GM21381 (cell line): Measurements from ENCODE around the gene CPVL.

ENCODE experiments used
- ATAC-seq: cut with Tn5 transposase; IDR thresholded peaks from one replicate; pipeline ENCODE4 v1.9.1; 2021; ENCODE audit warnings: mild to moderate bottlenecking, moderate library complexity; ENCODE audit not compliant: unreplicated experiment

The CPVL gene

GRCh38 chr7:29146057-29146706, at the start of gene CPVL:
CPVL (minus strand) TSS chr7:29146537; CDS start chr7:29121061, 25,476 bp downstream.
- ATAC-seq = no peak

DNA sequence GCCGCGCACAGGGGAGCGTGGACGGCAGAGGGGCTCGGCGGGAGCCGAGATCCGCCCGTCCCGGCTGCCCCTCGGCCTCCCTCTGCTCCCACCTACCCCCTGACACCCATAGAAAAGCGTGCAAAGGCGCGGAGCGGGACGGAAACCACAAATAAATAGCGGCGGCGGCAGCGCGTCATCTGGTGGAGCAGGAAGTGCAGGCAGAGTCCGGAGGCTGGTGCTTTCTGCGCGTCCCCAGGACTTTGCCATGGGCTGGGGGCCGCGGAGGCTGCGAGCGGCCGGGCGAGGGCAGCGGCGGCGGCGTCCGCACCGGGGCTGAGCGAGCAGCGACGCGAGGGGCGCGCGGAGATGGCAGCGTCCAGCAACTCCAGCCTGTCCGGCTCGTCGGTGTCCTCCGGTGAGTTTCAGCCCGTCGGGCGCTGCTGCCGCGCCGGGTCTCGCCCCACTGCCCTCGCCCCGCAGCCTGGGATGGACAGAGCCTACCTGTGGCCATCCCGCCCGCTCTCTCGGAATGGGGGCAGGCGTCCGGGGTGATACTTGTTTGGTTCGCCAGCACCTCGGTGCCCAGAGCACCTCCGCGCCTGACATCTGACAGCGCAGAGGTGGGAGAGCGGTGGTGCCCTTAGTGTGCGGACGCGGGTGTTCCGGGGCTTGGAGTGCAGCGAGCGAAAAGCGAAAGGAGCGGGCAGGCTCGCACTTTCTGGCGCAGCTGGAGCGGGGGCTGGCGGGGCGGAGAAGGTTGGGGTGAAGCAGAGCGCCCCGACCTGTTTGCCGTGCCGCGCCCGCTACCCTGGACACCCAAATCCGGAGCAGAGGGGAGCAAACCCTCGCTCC, 48.5 kb upstream of the CPVL start, which contains the start of gene CHN2:
Gene CHN2, plus strand, starts transcription at position 182 of the 834 bp plus-strand sequence.
- peak; percentile 54 for ATAC-seq

GRCh38 chr7:29194206-29194593, 47.9 kb upstream of the CPVL start:
- ATAC-seq = no peak

- ATAC-seq = no peak
These were observed 47.2 kb upstream of the CPVL start for GRCh38 chr7:29193316-29194205.

- no peak for ATAC-seq
These were observed 46.5 kb upstream of the CPVL start for GRCh38 chr7:29192811-29193210.

GRCh38 chr7:29192323-29192722, 46.0 kb upstream of the CPVL start:
- no peak for ATAC-seq

GRCh38 chr7:29190349-29191045, 44.2 kb upstream of the CPVL start:
- ATAC-seq = no peak

DNA sequence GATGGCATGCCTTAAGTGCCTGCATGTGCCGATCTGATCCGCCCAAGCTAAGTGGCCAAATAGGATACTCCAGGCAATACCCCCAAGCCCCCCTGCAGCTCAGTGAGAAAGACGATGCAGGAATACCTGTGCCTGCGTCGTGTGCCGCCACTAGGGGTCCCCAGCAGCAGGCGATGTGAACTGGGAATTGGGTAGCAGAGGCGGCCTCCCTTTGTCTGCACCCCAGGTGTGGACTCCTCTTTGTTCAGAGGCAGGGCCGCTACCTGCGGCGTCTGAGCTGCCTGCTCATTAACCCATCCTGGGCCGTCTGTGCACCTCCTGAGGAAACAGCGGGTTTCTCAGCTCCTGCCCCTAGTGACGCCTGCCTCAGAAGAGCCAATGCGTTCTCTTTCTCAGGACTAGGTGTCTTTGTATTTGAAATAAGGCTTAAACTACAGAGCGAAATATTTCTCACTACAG, 43.4 kb upstream of the CPVL start:
- ATAC-seq = no peak

DNA sequence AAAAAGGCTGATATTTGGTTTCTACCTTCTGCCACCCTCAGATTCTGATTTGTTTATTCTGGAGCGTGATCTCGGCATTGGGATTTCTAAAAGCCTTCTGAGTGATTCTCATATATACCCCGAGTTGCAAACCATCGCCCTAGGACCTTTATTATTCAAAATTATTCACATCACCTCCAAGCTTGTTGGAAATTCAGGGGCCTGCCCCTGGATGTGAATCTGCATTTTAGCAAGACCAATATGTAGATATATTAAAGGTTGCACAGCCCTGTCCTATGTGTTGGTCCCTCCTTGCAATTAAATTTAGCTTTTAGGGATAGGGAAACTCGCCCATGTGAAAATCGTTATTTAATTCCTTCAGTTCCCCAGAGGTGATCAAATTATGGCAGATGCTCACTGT, 39.3 kb upstream of the CPVL start:
- no peak for ATAC-seq

- ATAC-seq = no peak
These were observed 38.3 kb upstream of the CPVL start for GRCh38 chr7:29184599-29184998.

GRCh38 chr7:29179115-29179514, 32.8 kb upstream of the CPVL start:
- no peak for ATAC-seq

DNA sequence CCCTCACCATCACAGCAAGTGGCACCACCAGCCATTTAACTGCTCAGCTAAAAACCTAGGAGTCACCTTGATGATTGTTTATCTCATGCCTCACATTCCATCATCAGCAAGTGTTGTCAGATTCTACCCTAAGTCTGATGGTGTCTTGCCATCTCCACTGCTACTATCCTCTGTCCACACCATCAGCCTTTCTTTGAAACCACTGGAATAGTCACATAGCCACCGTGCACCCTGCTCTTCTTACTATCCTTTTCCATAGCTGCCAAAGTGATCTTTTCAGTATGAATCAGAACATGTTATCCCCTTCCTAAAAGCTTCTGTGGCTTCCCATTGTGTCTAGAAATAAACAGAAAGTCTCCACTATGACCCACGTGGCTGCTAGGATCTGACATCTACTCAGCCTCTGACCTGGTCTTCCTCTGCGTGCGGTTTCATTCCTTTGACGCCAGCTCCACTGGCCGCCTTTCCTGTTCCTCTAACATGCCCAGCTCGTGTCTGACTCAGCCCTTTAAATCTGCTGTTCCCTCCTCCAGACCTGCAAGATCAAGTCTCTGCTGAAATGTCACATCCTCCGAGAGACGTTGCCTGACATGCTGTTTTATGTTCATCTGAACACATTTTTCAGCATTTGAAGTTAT, 31.7 kb upstream of the CPVL start:
- ATAC-seq = no peak

DNA sequence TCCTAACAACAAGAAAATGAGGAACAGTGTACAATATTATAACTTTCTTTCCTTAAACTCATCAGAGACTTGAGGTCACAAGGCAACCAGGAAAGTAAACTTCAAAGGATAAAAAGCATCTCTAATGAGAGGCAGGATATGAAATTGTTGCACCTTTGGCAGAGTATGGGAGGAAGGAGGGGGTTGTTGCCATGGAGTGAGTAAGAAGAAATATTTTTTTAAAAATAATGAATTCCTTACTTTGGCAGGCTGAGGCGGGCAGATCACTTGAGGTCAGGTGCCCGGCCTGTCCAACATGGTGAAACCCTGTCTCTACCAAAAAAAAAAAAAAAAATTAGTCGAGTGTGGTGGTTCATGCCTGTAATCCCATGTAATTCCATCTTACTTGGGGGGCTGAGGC, 27.1 kb upstream of the CPVL start:
- no peak for ATAC-seq

DNA sequence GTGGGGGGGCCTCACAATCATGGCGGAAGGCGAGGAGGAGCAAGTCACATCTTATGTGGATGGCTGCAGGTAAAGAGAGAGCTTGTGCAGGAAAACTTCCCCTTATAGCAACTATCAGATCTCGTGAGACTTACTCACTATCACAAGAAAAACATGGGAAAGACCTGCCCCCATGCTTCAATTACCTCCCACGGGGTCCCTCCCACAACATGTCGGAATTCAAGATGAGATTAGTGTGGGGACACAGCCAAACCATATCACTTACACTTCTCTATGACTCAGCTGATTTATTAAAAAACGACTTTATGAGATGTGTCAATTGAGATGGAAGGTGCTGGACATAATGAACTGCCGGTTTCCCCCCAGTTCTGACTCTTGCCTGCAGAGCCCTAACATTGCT, 24.4 kb upstream of the CPVL start:
- no peak for ATAC-seq

GRCh38 chr7:29167721-29168120, 21.4 kb upstream of the CPVL start:
- no peak for ATAC-seq

DNA sequence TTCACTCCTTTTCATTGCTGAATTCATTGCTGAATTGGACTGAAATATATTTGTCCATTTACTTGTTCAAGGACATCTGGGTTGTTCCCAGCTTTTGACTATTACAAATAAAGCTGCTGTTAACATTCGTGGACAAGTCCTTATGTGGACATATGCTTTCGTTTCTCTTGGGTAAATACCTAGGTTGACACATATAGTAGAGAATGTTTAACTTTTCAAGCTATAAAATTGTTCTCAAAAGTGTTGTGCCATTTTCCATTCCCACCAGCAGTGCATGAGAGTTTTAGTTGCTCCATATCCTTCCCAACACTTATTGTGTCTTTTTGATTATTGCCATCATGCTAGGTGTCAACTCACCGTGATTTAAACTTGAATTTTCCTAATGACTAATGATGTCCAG, 17.5 kb upstream of the CPVL start:
- ATAC-seq = no peak

DNA sequence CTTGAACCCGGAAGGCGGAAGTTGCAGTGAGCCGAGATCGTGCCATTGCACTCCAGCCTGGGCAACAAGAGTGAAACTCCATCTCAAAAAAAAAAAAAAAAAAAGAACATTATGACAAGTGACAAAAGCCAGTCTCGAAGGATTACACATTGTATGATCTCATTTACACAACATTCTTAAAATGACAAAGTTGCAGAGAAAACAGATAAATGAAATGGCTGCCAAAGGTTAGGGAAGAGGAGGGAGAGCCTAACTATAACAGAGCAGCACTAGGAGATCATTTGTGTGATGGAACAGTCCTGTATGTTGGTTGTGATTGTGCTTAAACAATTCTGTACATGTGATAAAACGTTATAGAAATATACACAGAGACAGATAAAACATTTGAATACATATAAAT, 16.2 kb upstream of the CPVL start:
- ATAC-seq = no peak

DNA sequence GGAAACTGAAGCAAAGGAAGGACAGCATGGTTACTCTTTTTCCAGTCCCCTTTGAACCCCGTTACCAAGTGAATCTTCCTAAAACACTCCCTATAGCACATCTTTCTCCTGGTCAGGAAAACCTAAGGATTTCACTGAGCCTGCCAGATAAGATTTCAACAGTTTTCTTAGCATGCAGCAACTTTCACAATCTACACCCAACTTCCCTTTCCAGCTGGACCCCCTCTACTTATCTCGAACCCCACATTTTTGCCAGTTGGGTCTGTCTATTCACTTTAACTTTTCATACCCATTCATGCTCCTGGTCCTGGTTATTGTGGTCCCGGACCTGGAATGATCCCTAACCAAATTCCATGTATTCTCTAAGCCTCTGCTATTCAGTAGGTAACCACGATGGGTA, 14.9 kb upstream of the CPVL start:
- ATAC-seq = no peak

DNA sequence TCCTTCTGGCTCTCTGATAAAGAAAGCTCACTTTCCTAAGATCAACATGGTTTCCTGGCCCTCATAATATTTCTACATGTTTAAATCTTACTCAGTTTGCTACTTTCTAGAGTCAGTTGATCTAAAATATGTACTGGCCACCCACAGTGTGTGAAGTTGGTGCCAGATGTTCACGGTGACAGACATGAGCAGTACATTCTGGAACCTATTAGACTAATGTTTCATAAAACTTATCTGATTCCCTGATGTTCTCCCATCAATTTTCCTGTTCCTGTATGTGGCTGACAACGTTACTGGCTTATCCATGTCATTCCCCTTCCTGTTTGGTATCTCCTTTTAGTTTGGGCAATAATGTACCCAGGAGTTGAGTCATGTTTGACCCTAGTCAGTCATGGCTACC, 13.7 kb upstream of the CPVL start:
- ATAC-seq = no peak

- no peak for ATAC-seq
These were observed 12.6 kb upstream of the CPVL start for GRCh38 chr7:29158795-29159423.
